SK-MEL-5 (cell line): Measurements from ENCODE around the gene NAA60. TPM values are rescaled to one million over a fixed set of nuclear protein-coding genes. Genes with fewer than 3 reads are reported as not detected.
"Not testable (repeated sequence)": the region's sequence is repeated elsewhere in the genome, so short reads cannot be mapped to it uniquely, and the experiment has no call there.

Source experiments
- DNase-seq: peaks from one replicate; pipeline ENCODE4 v3.0.0-alpha.2; 2016; ENCODE audit warnings: low read depth, low spot score
- in situ Hi-C: cut with HindIII; loops from 2 replicates; pipeline ENCODE4 v1.10.0; 2016; ENCODE audit warnings: low sequenced_read_pairs, high pct_unique_total_duplicates, low pct_unique_long_range_greater_than_20kb
- total RNA-seq: library from RNA; depleted of rRNA; stranded (reverse); fragments of >200 nt; shearing (Covaris generic); gene quantifications from 2 replicates; pipeline ENCODE4 v1.2.3, GENCODE V29; 2014

NAA60 gene
- total RNA-seq, 1 experiment from 2014 or later: 4.7 TPM

DNA sequence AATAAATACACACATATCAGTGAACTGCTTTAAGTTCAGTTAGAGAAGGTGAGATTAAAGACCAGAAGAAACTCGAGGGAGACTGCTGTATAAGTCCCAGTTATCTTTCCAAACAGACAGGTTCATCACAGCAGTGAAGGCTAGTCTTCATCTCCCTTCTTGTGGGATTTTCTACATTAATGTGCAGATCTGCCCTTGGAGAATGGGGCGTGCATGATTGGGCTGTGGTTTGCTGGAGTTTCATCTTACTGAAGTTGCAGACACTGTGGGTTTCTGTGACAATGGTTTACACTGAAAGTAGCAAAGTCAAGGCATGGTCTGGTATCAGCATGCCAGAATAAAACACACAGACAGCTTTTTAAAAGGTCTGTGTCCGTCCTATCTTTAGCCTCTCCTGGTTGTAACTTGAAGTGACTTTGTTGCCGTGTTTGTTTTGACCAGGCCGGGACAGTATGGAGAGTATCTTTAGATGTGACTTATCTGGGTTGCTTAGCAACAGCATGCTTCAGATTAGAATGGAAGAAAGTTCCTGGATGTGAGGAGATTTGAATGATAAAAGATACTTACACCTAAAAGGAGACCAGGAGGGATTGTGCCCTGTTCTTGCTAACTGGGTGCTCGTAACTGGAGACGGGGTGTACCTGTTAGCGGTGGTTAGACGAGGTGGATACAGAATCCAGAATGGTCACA lies 16.1 kb downstream of the NAA60 start:
- no peak for DNase-seq
- in situ Hi-C loops: no loop called here

DNA sequence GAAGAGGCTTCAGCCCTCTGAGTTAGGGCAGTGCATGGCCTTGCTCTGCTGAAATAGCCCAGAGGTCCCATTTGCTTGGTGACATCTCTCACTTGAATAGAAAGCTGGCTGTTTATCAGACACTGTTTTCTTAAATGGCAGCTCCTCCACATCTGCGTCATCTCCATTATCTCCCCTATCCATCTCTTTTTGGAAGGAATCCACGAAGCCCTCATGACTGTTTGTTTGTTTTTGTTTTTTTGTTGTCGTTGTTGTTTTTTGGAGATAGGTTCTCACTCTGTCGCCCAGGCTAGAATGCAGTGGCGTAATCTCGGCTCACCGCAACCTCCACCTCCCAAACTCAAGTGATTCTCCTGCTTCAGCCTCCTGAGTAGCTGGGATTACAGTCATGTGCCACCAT lies 16.6 kb downstream of the NAA60 start:
- DNase-seq: no peak
- in situ Hi-C loops: no loop called here

DNA sequence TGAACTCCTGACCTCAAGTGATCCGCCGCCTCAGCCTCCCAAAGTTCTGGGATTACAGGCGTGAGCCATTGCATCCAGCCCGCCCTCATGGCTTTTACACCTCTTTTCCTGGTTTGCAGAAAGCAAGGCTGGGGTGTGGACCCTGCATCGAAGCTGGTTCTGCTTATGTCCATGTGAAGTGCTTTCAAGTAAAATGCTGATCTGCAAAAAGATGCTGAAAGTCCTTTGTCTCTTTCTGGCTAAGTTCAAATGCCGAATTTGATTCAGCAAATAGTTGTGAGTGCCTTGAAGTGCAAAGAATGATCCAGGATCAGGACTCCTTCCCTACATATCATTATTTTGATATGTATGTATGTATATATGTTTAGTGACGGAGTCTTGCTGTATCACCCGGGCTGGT lies 17.1 kb downstream of the NAA60 start:
- no peak for DNase-seq
- in situ Hi-C loops: no loop called here

DNA sequence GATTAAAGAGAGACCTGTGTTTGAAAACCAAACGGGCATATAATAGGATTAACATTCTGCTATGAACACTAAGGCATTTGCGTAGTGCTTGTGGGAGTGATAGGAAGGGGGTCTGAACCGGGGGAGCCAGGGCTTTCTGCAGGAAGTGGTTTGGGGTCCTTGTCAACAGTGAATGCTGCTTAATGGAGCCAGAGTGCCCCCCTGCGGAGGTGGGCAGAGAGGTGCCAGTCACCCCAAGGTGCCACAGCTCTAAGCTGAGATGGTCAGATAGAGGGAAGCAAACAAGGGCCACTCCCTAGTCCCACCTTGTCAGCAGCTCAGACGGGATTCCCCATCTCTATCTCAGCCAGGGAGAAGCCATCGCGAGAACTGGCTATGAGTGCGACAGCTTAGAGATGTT lies 17.7 kb downstream of the NAA60 start:
- peak; percentile 16 for DNase-seq
- in situ Hi-C loops: no loop called here

DNA sequence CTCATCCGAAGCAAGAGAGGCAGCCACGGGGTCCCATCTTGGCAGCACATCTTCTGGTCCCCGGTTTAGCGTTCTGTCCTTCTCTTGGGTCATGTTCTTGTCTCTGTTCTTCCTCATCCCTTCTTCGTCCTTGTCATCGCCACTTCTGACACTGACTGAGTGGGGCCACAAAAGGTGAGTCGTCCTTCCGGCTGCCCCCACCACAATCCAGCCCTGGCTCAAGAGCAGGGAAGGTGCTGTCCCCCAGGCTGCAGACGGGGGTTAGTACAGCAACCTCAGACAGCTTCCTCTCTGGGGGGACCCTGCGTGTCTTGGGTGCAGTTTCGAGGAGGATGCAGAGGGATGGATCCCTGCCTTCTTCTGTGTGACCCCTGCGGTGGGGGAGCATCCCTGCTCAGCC lies 21.8 kb downstream of the NAA60 start:
- in situ Hi-C loops: no loop called here

DNA sequence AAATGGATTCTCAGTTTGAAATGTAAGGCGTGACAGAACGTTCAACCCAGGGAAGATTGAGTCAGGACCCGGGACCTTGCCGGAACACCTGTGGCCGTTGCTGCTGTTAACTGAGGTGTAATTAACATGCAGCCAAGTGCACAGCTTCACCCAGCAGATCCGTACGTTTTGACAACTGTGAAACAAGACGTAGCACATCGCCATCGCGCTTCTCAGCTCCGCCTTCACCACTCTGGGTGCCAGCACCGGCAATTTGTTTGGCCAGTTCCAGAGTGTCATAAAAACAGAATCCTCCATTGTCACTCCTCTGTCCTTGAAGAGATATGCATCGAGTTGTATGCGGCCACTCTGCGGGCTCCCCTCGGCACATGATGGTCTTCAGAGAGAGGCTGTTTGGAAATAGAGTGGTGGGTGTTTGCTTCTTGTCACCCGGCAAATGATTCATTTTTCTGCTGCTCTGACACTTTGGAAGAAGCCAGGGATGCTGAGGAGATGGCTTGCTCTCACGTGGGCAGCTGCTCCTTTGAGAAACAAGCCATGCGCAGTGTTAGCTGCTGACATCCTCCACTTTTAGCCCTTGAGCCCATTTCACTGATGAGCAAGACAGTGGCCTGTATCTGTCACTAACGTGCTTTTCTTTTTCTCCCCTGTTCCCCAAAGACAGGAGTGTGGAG lies 22.6 kb downstream of the NAA60 start:
- DNase-seq: no peak
- in situ Hi-C loops: no loop called here

More for the DNA sequence above, 21.8 kb downstream of the NAA60 start:
- DNase-seq: no peak

DNA sequence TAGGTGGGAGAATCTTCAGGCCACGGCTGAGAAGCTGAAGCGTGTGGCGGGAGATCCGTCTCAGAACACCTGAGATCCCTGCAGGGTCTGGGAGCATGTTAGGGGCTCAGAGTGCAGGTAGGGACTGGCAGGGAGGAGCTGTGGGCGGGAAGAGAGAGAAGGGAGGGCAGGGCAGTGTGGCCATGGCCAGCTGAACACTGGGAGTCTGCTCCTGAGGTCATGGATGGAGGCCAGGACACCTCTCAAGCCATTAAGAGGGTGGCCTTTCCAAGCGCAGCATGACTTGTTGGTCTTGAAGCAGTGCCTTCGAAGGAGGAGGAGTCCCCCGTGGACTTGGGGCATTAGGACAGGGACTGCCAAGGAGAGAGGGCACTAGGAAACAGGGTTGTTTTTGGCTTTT lies 23.7 kb downstream of the NAA60 start:
- in situ Hi-C loops: no loop called here
- no peak for DNase-seq

DNA sequence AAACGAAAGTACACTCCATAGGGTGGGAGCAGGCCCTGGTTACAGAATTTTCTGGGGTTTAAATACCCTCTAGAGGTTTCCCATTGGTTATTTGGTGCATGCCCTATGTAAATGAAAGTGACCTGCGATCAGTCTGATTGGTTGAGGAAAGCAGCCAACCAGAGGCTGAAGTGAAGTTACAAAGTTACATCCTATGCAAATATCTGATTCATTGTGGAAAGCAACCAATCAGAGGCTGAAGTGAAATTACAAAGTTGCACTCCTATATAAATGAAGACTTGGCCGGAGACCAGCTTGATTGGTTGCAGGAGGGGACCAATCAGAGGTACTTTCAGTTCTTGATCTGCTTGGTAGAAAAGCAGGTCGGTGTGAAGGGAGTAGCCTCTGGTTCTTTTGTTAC lies 24.4 kb downstream of the NAA60 start:
- in situ Hi-C loops: no loop called here
- peak; percentile 33 for DNase-seq

DNA sequence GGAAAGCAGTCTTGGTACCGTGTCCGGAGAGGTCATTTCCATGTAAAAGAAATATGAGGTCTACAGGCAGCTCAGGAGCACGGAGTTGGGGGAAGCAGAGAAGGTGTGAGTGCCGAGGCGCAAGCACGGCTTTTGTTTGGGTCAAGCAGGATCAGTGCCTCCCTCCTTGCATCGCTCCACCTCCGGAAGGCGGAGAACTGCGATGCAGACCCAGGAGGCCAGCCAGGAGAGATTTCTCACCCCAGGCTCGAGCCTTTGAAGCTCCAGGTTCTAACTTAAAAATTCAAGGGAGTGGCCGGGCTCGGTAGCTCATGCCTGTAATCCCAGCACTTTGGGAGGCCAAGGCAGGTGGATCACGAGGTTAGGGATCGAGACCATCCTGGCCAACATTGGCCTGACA lies 25.0 kb downstream of the NAA60 start:
- no peak for DNase-seq

DNA sequence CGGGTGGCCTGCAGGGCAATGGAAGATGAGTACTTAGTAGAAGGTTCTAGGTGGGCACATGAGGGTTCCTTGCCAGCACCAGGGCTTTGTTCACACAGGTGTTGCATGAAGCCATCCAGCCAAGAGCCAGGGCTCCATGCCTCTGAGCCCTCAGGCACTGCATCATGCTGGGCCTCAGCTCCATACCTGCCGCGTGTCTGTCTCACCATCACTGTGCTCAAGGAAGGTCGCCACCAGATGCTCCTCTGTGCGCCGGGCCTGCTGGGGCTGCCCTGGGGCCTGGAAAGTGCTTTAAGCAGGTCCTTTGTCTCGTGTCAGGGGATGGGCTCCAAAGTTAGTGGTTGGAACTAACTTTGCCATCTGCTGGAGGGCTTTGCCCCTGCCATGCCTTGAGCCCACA lies 26.3 kb downstream of the NAA60 start:
- in situ Hi-C loops: no loop called here
- no peak for DNase-seq

More for the DNA sequence above, 25.0 kb downstream of the NAA60 start:
- in situ Hi-C loops: no loop called here

DNA sequence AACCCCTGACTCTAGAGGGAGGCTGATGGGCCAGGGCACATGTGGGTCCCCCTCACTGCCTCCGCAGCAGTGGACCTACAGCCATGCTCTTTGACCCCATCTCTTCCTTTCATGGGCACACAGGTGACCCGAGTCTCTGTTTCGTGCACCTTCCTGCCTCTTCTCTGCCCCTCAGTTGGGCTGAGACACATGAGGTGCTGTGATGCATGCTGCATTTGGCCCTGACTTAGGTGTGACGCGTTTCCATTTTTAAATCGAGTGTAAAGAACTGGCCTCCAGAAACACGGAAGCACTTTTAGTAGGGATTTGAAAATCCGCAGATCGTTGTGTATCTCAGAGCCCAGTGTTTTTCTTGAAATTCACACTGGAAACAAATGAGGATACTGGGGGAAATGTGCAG lies 27.2 kb downstream of the NAA60 start:
- in situ Hi-C loops: no loop called here
- no peak for DNase-seq

DNA sequence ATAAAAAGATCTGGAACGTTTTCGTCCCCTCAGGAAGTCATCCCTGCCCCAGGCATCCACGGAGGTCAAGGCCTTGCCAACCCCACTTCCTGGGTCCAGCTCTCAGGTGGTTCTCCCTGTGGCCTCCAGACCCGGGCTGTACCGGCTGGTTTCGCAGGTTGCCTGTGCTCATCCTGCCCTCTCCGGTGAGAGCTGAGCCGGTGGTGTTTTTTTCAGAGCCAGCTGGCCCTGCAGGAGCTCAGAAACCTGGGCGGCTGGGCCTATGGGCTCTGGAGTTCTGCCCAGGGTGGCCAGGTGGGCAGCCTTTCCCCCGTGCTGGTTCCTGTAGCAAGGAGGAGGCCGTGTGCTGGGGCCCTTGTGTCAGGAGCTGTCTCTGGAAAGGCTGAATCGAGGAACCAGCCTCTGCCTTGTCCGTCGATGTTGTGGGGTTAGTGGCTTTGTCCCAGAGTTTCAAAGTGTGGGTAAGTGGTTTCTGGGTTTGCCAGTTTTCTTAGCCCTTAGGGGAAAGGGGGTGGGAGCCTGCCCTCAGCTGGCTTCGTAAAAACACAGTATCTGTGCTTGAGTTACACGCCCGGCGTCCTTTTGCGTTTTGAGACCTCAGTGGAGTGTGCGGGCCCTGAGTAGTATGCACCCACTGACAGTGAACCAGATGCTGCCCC lies 28.2 kb downstream of the NAA60 start:
- in situ Hi-C loops: no loop called here
- no peak for DNase-seq

DNA sequence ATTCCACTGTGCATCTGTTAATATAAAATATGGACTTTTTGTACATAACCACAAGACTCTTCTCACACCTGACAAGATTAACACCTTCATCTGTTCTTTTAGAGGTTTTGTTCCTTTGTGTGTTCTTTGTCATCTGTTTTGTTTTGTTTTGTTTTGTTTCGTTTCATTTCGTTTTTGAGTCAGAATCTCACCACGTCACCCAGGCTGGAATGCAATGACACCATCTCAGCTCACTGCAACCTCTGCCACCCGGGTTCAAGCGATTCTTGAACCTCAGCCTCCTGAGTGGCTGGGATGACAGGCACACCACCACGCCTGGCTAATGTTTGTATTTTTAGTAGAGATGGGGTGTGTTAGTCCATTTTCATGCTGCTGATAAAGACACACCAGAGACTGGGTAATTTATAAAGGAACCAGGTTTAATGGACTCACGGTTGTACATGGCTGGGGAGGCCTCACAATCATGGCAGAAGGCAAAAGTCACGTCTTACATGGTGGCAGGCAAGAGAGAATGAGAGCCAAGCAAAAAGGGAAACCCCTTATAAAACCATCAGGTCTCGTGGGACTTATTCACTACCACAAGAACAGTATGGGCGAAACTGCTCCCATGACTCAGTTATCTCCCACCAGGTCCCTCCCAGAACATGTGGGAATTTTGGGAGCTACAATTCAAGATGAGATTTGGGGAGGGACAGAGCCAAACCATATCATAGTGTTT lies 29.6 kb downstream of the NAA60 start:
- in situ Hi-C loops: no loop called here
- DNase-seq: no peak

DNA sequence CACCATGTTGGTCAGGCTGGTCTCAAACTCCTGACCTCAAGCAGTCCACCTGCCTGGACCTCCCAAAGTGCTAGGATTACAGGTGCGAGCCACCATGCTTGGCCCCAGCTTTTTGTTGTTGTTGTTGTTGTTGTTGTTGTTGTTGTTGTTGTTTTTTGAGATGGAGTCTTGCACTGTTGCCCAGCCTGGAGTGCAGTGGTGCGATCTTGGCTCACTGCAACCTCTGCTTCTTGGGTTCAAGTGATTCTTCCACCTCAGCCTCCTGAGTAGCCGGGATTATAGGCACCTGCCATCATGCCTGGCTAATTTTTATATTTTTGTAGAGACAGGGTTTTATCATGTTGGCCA lies 30.1 kb downstream of the NAA60 start:
- in situ Hi-C loops, DNase-seq: not testable (repeated sequence)

DNA sequence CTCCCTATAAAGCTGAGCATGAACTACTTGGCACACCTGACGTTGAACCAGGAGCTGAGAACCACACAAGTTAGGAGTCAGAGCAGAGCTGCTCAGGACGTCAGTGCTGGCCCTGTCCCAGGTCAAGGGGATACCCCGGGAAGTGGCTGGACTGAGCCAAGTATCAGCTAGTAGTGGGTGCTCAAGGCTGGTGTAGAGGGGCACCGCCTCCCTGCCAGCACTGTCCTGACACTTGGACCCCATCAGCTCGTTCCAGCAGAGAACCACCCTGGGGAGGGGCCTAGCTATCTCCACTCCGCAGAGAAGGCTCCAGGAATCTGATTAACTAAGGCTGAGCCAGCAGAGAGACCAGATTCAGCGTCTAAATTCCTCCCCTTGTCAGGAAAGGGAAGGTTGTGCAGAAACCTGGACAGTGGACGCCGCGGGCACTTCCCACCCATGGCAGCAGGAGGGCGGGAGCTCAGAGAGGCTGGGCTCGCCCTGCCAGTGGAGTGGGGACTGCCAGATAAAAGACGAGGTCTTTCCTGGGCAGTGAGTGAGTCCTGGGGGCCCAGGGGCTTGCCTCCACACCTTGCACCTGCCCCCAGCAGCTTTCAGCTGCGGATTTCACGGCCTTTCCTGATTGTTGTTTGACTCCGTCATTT lies 30.8 kb downstream of the NAA60 start:
- DNase-seq: no peak
- in situ Hi-C loops: no loop called here

DNA sequence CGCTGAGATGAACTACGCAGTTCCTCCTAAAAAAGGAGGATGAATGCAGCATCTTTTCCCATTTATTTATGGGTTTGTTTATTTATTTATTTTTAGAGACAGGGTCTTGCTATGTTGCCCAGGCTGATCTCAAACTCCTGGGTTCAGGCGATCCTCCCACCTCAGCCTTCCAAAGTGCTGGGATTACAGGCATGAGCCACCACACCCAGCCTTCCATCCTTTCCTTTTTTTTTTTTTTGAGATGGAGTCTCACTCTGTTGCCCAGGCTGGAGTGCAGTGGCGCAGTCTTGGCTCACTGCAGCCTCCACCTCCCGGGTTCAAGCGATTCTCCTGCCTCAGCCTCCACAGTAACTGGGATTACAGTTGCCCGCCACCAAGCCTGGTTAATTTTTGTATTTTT lies 31.4 kb downstream of the NAA60 start:
- in situ Hi-C loops, DNase-seq: not testable (repeated sequence)

DNA sequence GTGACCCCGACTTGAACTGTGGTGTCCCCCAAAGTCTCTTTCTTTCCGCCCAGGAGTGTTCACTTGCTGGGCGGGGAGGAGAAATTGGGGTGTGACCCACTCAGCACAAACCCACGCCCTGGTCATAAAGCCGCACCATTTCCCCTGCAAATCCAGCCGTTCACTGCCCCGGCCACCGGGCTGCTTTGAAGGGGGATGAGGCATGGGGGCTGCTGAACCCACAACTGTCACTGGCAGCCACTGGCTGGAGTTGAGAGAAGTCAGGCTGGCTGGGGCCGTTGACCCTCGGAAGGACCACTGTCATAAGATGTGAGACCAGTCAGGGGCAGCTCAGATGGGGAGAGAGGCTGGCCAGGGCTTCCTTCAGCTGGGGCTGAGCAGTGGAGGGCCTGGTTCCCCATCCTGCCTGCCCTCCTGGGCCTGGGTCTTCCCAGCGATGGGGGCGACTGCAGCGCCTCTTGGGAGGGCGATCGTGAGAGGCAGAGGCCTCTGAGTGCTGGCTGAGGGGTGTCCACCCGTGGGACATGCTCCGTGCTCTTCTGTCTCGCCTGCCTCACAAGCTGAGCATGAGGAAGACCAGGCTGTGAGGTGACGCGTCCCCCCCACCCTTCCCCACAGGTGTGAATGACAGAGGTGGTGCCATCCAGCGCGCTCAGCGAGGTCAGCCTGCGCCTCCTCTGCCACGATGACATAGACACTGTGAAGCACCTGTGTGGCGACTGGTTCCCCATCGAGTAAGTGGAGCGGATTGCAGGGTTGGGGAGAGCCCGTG lies 32.3 kb downstream of the NAA60 start:
- no peak for DNase-seq

More for the DNA sequence above, 32.3 kb downstream of the NAA60 start:
- in situ Hi-C loops: no loop called here
